ENCODE results near the gene PSAT1. TPM values are rescaled to one million over a fixed set of nuclear protein-coding genes. Genes with fewer than 3 reads are reported as not detected.

Gene PSAT1
- polyA plus RNA-seq, 1 donor (not counting 4 experiments of a cell fraction or from before 2014, with no cell fraction given) = 88.9 TPM

- DNase-seq (ENCODE audit: low read depth, low spot score) (no peak), FAIRE-seq (no peak)
- no peak overlapping the region for H3K9ac ChIP-seq (ENCODE audit: control insufficient read depth, extremely low read depth, insufficient read depth, low read length)
- no peaks in the 10 kb centered on the region for H4K20me1 ChIP-seq (ENCODE audit: control insufficient read depth, extremely low read depth, insufficient read depth, low read length)
- H2AFZ ChIP-seq (ENCODE audit: control insufficient read depth, low read length) = no peak overlapping the region
- no peaks in the 10 kb centered on the region for H3K27me3 ChIP-seq (ENCODE audit: control insufficient read depth, extremely low read depth, insufficient read depth, low read length)
- H3K36me3 ChIP-seq (ENCODE audit: control insufficient read depth in 2 of 2, extremely low read depth in 1 of 2, insufficient read depth in 2 of 2, low read length in 2 of 2) = no peaks in the 10 kb centered on the region
- no peaks in the 10 kb centered on the region for H3K9me3 ChIP-seq (ENCODE audit: control insufficient read depth, low read depth, low read length)
- H3K4me3 ChIP-seq (ENCODE audit: control insufficient read depth in 2 of 3, extremely low read depth in 1 of 3, insufficient read depth in 2 of 3, low read depth in 1 of 3, low read length in 3 of 3) = no peak overlapping the region
- H3K9me1 ChIP-seq (ENCODE audit: control insufficient read depth, extremely low read depth, insufficient read depth, low read length) = no peaks in the 10 kb centered on the region
- no peak overlapping the region for H3K4me2 ChIP-seq (ENCODE audit: control insufficient read depth, extremely low read depth, insufficient read depth, low read depth, low read length)
- peaks cover 6% of the 10 kb centered on the region for H3K4me1 ChIP-seq (ENCODE audit: control insufficient read depth, extremely low read depth, insufficient read depth, low read length)
- TF ChIP-seq, protein P1, sequence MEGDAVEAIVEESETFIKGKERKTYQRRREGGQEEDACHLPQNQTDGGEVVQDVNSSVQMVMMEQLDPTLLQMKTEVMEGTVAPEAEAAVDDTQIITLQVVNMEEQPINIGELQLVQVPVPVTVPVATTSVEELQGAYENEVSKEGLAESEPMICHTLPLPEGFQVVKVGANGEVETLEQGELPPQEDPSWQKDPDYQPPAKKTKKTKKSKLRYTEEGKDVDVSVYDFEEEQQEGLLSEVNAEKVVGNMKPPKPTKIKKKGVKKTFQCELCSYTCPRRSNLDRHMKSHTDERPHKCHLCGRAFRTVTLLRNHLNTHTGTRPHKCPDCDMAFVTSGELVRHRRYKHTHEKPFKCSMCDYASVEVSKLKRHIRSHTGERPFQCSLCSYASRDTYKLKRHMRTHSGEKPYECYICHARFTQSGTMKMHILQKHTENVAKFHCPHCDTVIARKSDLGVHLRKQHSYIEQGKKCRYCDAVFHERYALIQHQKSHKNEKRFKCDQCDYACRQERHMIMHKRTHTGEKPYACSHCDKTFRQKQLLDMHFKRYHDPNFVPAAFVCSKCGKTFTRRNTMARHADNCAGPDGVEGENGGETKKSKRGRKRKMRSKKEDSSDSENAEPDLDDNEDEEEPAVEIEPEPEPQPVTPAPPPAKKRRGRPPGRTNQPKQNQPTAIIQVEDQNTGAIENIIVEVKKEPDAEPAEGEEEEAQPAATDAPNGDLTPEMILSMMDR (optimal IDR thresholded peaks at IDR 0.05 in 1 of 3, IDR thresholded peaks at IDR 0.05 in 1 of 3, conservative IDR thresholded peaks at IDR 0.05 in 1 of 3; ENCODE audit: extremely low read depth in 1 of 3, insufficient read depth in 2 of 3, low read length in 3 of 3) = no peak
- TF ChIP-seq EZH2 (IDR thresholded peaks at IDR 0.05; ENCODE audit: low read length) = no peak
- dilution Hi-C loops (cut with MboI; ENCODE audit: extremely low pct_ligation_motif_present, low sequenced_read_pairs) = no loop called here
- H3K79me2 ChIP-seq (ENCODE audit: control insufficient read depth, insufficient read depth, low read length) = no peaks in the 10 kb centered on the region
- no peak overlapping the region for H3K27ac ChIP-seq (ENCODE audit: control insufficient read depth, insufficient read depth, low read length)
Measured at GRCh38 chr9:78273761-78274160, 23.2 kb upstream of the PSAT1 start.

DNA sequence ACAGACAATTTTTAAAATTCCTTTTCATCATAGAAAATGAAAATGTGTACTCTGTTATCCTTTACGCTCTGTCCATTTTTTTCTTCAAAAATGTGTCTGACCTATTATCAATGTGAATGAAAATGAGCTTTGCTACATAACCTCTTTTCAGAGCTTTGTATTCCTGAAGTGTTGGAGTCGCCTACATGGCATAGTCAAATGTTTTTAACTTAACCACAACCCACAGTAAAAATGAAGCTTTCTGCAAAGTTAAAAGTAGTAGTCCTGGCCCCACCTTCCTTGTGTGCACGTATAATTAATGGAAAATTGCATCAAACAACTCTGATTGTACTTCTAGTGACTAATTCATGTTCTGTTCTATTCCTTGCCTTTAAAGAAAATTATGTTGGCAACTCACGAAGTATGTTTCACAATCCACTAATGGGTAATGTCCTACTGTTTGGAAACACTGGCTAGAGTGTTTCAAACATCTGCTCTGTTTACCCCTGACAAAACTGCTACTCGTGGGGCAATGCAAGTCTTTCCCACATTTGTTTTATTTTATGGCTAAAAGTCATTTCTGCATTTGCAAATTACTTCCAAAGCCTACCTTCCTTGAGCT lies 18.6 kb upstream of the PSAT1 start:
- TF ChIP-seq, protein P1 (optimal IDR thresholded peaks at IDR 0.05 in 1 of 3, IDR thresholded peaks at IDR 0.05 in 1 of 3, conservative IDR thresholded peaks at IDR 0.05 in 1 of 3; ENCODE audit: extremely low read depth in 1 of 3, insufficient read depth in 2 of 3, low read length in 3 of 3) = no peak
- no peak for TF ChIP-seq EZH2 (IDR thresholded peaks at IDR 0.05; ENCODE audit: low read length)
- H3K9me3 ChIP-seq (ENCODE audit: control insufficient read depth, low read depth, low read length) = no peaks in the 10 kb centered on the region
- no peak overlapping the region for H3K9ac ChIP-seq (ENCODE audit: control insufficient read depth, extremely low read depth, insufficient read depth, low read length)
- no peak overlapping the region for H2AFZ ChIP-seq (ENCODE audit: control insufficient read depth, low read length)
- H4K20me1 ChIP-seq (ENCODE audit: control insufficient read depth, extremely low read depth, insufficient read depth, low read length) = no peaks in the 10 kb centered on the region
- no peaks in the 10 kb centered on the region for H3K36me3 ChIP-seq (ENCODE audit: control insufficient read depth in 2 of 2, extremely low read depth in 1 of 2, insufficient read depth in 2 of 2, low read length in 2 of 2)
- no peak overlapping the region for H3K4me2 ChIP-seq (ENCODE audit: control insufficient read depth, extremely low read depth, insufficient read depth, low read depth, low read length)
- no peak overlapping the region for H3K4me3 ChIP-seq (ENCODE audit: control insufficient read depth in 2 of 3, extremely low read depth in 1 of 3, insufficient read depth in 2 of 3, low read depth in 1 of 3, low read length in 3 of 3)
- no peaks in the 10 kb centered on the region for H3K79me2 ChIP-seq (ENCODE audit: control insufficient read depth, insufficient read depth, low read length)
- H3K9me1 ChIP-seq (ENCODE audit: control insufficient read depth, extremely low read depth, insufficient read depth, low read length) = no peaks in the 10 kb centered on the region
- no peak for DNase-seq (ENCODE audit: low read depth, low spot score)
- H3K4me1 ChIP-seq (ENCODE audit: control insufficient read depth, extremely low read depth, insufficient read depth, low read length) = peaks cover 6% of the 10 kb centered on the region
- H3K27me3 ChIP-seq (ENCODE audit: control insufficient read depth, extremely low read depth, insufficient read depth, low read length) = no peaks in the 10 kb centered on the region
- FAIRE-seq = peak; percentile 43
- dilution Hi-C loops (cut with MboI; ENCODE audit: extremely low pct_ligation_motif_present, low sequenced_read_pairs) = no loop called here
- no peak overlapping the region for H3K27ac ChIP-seq (ENCODE audit: control insufficient read depth, insufficient read depth, low read length)

Measured in keratinocyte (primary cell).